Stimulated activated CD8-positive, alpha-beta memory T cell treated with anti-CD3 and anti-CD28 coated beads, Interleukin-2, amount 100 ng/mL, for 1 hour (primary cell): ENCODE results near the gene SPOCD1.

Source experiments
- DNase-seq, 2 donors: peaks; one replicate each; pipeline ENCODE4 v3.0.0-alpha.2; 2020; ENCODE audit warnings: low read depth in 2 of 2

Gene SPOCD1

DNA sequence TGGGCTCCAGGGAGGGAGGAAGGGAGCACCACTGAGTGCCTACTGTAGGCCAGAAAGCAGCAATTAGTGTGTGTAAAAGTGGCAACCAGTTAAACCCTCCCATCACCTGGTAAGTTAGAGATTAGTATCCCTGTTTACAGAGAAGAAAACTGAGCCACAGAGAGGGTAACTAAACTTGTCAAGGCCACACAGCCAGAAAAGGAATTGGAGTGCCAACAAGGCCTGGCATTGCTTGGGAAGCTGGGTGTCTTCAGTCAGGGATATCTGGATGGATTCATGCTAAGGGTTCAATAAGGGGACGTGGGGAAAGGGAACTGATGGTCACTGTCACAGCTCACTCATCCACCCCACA is 28.1 kb downstream of the SPOCD1 start:
- DNase-seq = no peak

DNA sequence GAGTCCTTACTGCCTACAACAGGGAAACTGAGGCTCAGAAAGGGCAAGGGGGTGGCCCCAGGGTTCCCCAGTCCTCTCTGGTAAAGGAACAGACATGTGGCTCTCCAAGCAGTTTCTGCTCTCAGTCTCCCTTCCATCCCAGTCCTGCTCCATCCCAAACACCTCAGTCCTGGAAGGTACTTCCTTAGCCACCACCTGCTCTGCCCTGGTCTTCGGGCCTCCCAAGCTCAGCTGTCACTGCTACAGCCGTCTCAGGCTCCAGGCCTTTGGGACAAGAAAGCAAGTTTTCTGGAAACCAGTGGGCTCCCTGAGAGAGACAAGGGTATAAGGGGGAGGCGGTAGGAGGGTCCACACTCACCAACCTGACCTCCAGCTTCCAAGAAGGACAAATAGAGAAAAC is 28.6 kb downstream of the SPOCD1 start:
- DNase-seq = no peak

DNA sequence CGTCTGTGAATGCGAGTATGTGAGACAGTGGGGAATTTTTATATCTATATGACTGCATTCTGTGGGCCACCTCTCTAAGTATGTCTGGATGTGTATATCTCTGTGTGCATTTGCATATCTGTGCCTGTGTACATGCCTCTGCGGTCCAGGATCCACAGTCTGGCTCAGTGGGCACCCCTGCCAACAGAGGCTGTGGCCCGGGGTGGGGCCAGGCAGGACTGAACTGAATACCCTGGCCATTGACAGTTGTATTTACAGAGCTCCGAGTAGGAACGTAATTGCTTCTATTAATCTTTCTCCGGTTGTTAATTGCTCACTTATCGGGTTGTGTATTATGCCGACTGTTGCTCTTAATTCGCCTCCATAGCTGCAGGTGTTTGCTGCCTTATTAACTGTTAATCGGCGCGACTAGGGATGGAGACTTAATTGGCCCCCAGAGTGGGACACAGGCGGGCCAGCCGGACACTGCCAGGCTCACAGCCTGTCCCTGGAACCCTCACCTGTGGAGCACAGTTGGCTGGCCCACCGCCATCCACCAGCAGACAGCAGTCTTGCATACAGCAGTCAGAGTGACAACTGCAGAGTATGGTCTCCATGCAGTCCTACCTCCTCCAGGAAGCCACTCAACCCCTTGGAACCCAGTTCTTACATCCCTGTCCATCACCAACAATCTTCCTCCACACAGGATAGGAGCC is 29.3 kb downstream of the SPOCD1 start:
- no peak for DNase-seq

DNA sequence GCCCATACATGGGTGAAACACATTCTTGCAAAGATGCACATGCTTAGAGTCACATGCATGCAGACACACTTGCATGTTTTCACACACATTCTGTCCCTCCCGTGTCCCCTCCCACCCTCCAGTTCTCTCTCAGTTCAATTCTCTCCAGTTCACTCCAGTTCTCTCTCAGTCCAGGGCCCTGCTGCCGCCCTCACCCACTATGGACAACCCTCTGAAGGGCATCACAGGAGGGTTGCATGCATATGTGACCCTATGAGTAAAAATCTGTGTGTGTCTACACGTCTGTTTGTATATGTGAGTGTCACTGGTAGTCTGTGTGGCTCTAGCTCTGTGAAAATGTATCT is 29.9 kb downstream of the SPOCD1 start:
- DNase-seq = no peak

DNA sequence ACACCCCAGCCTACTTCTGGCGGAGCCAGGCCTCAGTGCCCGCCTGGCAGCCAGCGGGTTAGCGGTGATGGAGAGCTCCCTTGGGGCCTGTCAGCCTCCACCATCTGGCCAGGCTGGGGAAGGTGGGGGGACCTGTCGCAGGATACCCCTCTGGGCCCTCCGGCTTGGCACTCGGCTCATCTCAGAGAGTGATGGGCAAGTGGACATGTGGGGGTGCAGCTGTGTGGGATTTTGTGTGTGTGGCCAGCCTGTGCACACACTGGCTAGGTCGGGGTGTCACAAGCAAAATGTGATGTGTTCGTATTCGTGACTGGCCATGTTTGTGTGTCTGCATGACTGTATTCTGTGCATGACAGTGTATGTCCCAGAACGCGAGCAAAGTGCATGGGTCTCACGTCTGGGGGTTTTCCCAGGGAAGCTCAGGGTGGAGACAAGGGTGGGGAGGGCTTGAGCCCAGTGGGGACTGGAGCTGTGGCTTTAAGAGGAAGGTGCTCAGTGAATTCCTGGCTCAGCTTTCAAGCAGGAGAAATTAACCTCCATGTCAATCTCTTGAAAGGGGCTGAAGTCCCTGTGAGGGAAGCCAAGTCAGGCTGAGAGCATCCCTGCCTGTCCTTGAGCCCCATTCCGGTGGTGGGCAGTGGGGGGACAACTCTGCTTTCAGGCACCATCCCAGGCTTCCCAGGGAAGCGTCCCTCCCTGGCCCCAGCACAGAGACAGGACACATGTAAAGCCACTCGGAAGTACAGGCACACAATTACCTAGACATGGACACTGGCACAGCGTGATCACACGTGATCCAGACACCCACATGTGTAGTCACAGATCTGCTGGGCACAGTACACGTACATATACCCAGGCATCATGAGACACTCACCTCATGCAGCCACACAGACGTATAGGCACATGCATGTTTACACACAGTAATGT is 30.5 kb downstream of the SPOCD1 start:
- no peak for DNase-seq

DNA sequence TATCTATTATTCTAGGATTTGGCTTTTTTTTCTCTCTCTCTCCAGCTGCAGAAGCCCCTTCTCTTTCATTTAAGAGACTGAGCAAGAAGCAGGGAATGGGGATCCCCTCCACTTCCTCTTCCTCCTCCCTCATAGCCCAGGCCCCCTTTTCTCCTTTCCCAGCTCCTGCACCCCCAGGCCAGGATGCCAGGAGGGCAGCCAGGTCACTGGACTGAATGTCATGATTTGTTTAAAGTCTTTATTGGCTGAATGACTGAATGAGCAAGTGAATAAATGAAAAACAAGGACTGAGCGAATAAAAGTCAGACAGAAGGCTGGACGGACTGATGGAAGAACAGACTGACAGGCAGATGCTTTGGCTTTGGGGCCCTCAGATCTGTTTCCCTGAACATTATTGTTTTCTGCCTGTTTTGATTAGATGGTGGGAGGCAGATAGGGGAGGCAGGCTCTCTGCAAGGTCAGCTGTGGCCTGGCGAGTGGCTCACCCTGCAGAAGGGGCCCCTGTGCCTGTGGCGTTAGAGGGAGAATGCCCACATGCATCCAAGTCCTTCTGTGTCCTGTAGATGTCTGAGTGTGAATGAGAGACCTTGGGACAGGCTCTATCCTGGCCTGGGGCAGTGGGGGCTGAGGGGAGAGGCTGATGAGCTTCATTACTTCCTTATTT is 31.3 kb downstream of the SPOCD1 start:
- no peak for DNase-seq

DNA sequence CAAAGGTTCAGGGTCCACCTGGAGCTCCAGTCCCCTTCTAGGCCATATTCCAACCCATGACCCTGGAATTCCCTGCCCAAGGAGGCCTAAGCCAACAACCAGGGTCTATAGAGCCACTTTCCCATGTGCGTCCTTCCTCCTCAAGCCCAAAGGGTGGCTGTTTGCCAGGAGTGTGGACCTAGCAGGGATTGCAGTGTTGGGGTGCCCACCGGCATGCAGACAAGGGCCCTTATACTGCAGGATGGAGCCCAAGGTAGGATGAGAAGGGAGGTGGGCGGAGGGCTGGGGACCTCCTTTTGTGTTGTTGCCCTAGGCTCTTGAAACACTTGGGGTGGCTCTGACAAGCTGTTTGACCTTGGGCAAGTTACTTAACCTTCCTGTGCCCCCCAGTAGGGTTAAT is 32.0 kb downstream of the SPOCD1 start:
- no peak for DNase-seq

DNA sequence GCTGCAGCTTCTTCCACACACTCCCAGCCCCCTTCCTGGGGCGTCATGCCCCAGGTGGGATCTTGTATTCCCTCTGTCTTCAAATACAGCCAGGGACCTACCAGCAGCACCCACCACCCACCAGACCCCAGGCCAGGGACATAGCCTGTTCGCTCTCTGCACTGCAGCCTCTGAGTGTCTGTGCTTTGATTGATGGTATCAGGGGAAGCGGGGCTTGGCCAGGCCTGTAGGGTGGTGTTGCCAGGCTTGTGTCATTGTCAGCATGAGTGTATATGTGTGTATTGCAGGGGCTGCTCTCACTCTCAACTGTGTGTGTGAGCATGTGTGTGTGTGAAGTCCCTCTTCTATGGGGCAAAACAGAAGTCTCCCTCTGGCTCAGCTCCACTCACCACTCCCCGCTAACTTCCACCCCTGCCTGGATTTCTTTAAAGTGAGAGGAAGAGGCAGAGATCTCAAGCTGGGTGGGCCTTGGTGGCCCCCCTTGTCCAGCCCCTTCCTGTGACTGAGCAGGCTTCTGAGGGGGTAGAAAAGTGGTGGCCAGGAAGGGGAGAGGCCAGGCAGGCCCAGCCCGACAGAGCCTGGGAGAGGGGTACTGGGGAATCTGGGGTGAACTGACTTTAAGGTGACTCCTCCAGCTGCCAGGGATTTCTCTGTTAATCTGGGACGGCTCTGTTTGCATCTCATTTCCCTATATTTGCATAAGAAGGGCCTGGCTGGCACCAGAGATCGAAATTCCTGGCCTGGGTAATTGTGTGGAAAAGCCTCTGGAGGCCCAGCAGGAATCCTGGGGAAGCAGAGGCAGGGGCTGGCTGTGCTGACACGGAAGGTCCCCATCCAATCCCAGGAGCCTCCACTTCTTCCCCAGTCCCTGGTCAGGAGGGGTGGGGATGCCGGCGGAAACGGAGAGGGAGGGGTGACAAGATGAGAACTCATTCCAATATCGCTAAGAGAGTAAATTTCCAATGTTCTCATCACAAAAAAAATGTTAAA is 33.1 kb downstream of the SPOCD1 start:
- no peak for DNase-seq

DNA sequence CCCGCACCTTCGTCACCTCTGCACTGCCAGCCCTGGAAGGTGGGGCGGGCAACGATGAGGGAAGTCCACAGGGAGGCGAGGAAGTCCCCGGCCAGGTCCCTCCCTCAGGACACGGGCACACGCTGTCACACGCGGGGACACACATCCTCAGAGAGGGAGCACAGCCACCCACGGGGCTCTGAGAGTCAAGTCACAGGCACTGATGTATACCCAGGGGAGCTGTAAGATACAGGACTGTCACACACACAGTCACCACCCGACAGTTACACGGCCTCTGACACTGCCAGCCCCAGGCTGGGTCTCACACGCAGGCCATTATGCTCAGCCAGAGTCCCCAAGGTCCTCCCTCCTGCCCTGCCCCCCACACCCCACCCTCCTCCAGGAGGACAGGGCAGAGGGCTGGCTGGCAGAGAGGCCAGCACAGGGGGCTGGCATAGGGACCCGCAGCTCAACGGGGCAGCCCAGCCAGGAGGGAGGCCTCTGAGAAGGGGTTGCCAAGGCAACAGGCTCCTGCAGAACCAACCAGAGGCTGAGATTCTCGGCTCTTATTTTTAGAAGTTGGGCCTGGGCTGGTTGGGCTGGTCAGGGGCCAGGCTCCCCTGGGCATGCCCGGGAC is 34.0 kb downstream of the SPOCD1 start:
- no peak for DNase-seq

DNA sequence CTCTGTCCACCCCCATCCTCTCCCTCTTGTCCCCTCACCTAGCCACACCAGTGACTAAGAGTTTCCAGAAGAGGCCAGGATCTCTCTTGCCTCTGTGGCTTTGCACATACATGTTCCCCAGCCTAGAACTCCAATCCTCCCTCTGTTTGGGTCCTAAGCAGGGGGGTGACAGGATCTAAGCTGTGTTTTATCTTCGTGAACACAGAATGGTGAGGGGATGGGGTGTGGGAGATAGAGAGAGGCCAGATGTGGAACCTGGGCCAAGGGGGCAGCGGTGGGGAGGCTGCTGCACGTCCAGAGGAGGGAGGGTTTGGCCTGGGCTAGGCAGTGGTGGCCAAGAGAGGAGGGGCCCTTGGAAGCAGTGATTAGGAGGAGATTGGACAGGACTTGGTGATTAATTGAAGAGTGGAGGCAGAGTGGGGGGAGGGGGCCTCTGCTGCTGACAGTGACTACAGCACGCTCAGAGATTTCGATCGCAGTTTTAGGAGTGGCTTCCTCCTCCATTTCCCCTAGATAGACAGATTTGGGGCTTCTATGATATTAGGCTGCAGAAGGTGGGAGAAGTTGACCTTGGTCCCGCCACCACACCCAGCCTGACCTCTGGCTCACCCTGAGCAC is 34.6 kb downstream of the SPOCD1 start:
- DNase-seq = no peak

DNA sequence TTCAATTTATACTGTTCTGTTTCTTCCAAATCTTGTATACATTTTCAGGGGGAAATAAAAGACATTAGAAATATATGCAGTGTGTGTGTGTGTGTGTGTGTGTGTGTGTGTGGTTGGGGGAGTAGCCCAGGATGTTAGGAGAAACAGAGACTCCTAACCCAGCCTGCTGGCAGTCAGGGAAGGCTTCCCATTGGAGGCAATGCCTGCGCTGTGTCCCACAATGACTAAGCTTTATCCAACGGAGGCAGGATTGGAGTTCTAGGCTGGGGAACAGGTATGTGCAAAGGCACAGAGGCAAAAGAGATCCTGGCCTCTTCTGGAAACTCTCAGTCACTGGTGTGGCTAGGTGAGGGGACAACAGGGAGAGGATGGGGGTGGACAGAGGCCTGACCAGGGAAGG is 35.2 kb downstream of the SPOCD1 start:
- DNase-seq = no peak

DNA sequence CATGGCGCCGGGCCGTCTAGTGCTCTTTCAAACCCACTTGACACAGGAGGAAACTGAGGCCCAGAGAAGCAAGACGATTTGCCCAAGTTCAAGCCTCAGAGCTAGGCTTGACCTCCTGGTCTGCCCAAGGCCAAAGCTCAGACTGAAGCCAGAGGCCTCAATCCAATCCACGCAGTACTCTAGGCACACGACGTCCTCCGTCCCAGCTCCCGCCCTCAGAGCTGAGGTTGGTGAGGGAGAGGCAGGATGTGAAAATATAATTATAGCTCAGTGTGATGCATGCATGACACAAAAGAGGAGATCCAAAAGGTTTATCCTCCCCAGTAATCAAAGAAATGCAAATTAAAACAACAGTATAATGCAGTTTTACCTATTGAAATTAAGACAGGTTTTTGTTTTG is 36.1 kb downstream of the SPOCD1 start:
- no peak for DNase-seq

DNA sequence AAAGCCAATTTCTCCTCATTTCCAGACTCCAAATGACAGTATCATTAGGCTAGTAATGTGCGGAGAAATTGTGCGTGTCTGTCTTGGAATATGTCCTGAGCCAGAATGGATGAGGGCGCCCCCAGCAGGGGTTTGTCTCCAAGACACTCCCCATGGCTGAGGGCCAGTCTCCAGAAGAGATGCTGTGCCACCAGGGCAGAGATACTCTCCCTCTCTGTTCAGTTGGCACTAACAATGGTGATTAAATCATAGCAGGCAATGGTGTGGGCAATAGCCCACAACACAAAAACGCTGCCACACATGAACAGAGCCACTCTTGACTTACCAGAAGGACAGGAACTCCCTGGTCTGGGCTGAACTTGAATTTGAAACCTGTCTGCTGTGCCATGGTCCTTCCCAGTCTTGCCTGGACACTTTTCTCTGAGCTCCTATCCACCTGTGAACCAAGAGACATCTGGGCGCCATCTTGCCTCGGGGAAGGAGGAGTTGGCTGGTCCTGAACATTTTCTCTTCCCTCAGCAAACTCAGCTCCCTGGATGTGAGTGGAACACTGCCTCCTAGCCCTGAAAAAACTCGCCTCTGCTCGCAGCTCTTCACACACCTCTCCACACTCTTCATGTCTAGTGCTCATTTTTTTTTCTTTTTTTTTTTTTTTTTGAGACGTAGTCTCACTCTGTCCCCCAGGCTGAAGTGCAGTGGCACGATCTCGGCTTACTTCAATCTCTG is 36.9 kb downstream of the SPOCD1 start:
- DNase-seq = no peak

DNA sequence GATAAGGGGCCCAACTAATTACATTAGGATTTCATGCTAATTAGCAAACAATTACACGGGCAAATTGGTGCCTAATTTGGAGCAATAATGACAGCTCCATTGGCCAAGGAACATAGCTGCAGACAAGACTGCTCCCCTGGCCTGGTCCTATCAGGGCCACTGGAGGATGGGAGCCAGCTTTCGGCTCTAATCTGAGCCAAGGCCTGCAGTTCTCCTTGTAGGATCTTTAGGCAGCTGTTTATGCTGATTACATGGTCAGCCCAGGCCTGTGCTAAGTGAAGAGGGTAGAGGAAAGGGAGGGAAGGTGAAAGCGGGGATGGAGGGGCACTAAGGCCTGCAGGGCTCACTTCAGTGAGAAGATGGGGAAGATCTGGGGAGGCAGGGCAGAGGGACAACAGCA is 39.3 kb downstream of the SPOCD1 start:
- DNase-seq = no peak

DNA sequence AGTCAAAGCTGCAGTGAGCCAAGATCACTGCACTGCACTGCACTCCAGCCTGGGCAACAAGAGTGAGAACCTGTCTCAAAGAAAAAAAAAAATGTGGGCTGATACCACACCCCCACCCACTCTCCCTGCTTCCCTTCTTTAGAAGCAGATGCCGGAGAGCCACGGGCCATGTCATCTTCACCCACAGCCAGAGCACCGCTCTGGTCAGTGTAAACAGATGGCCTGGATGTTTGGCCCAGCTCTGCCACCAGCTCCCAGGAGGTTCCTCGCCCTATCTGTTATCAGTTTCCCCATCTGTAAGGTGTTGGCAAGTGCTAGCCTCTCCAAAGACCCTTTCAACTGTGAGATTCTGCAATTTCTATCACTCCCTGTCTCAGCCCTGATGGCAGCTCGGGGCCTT is 39.8 kb downstream of the SPOCD1 start:
- no peak for DNase-seq

DNA sequence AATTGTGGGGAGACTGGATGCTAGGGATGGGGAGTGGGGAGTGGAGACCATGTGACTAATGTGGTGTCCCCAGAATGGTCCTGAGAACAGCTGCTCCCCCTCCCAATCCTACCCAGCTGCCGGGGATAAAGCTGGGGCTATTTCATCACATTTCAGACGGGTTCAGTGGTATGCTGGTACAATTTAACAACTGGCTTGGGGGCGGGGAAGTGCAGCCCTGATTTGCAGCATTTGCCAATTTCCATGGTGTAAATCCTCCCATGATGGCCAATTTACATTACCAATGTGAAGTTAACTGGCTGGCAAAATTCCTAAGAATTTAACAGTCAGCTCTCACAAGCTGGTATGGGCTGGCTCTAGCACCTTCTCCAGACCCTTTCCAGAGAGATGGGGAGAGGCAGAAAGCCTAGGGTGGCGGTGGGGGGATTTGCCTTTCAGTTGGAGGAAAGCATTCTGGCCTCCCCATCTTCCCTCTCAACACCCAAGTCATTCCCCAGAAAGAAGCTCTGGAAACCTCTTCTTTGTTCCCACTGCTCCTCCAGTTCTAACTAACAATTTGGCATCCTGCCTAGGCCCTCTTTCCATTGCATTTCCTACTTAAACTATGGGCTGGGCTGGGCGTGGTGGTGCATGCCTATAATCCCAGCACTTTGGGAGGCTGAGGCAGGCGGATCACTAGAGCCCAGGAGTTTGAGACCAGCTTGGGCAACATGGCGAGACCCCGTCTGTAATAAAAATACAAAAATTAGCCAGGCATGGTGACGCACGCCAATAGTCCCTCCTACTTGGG is 40.4 kb downstream of the SPOCD1 start:
- DNase-seq = no peak

DNA sequence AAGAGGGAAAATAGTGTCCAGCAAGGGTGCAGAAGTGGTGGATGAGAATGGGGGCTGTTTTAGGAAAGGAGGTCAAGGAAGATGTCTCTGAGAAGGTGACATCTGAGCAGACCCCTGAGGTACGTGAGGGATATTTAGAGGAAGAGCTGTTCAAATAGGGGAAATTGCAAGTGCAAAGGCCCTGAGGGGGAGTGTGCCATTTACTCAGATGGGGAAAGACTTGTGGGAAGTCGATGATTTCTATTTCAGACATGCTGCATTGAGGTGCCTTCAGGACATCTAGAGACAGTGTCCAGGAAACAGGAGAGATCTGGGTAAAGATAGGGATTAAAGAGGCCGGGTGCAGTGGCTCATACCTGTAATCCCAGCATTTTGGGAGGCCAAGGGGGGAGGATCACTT is 41.3 kb downstream of the SPOCD1 start:
- no peak for DNase-seq

DNA sequence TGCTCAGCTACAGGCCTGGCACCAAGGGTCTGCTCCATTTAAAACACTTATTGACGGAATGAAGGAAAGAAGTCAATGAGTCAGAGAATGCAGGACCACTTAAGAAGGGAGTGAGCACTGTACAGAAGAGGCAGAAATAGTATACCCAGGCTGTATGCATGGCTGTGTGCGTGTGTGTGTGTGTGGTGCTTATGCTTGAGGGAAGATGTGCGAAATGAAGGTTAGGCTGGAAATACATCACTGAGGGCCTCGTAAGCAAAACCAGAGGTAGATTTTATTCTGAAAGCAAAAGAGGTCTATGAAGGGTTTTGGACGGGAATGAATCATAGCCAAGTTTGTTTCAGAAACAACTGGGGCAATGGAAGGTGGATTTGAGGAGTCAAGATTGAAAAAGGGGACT is 42.0 kb downstream of the SPOCD1 start:
- no peak for DNase-seq

DNA sequence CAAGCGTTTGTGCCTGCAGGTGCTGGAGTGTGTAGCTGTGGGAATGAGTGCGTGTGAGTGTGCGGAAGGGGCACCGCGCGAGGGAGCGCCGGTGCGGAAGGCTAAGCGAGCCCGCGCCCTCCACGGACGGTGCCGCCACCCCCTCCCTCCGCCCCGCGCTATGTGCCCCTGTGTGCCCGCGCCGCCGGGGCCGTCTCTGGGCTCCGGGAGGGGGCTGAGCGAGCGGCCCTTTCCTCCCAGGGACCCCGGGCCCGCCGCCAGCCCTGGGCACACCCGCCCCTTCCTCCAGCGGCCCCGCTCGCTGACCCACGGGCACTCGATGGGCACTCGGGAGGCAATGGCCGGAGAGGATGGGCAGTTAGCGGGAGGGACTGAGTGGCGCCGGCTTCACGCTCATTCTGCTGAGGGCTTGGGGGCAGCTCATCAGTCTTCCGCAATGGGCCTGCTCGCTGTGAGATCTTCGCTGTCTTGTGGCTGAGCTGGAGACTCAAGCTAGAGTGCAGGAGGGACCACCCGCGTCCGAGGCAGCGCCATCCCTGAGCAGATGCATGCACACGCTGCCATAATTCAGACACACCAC is 43.1 kb downstream of the SPOCD1 start:
- no peak for DNase-seq
